HG03097 (cell line): ENCODE results near the gene PUM2.

Source experiments
- ATAC-seq: cut with Tn5 transposase; IDR thresholded peaks from one replicate; pipeline ENCODE4 v1.9.1; 2021; ENCODE audit not compliant: unreplicated experiment, low FRiP score

The PUM2 gene

DNA sequence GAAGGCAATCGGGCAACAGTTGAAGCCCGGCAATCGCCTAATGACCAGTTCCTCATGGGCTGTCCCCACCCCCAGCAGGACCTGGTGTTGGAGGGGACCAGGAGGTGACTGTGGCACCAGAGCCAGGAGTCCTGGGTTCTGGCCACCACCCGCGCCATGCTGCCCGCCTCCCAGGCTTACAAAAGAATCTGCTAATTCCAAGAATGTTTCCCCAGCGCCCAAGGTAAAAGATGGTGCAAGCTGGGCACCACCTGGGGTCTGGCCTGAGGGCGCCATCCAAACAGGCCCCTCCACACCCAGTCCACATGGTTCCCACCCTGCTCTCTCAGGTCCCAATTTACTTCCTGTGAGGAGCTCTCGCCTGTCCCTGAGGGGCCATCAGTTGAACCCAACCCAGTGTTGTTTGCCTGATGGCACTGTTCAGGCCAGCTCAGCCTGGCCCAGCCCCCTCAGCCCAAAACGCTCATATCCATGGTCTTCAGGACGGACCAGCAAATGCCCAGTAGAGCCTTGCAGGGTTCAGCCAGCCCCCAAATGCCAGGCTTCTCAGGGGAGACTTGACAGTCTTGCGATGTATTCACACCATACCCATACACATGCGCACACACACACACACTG, 130.8 kb downstream of the PUM2 start:
- ATAC-seq = no peak

- no peak for ATAC-seq
Measured at GRCh38 chr2:20218331-20219320, 132.0 kb downstream of the PUM2 start.

- no peak for ATAC-seq
Measured at GRCh38 chr2:20217041-20217970, 133.3 kb downstream of the PUM2 start.

- no peak for ATAC-seq
Measured at GRCh38 chr2:20216130-20217025, 134.3 kb downstream of the PUM2 start.

GRCh38 chr2:20215183-20216040, 135.2 kb downstream of the PUM2 start:
- ATAC-seq = no peak

DNA sequence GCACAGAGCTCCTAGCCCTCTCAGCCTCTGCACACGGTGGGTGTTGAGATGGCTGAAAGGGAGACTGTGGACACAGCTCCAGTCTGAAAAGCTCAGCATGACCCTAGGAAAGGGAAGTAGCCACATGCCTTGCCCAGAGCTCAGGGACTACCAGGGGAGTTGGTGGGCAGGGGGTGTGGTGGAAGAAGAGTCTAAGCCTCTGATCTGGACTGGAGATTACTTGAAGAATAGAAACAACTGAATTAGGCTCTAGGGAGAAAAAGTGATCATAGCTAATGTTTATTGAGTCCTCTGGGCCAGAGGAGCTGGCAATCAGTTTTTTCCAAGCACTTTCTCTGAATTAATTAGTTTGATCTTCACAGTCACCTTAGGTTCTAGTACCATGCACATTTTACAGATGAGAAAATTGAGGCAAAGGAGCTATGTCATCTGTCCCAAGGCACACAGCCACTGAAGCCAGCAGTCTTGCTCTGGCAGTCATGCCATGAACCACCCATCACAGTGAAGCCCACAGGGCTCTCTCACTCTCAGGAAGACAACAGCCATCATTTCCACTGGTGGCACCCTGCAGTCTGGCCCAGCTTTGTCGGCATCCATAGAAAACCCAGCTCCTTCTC, 136.0 kb downstream of the PUM2 start:
- ATAC-seq = no peak

DNA sequence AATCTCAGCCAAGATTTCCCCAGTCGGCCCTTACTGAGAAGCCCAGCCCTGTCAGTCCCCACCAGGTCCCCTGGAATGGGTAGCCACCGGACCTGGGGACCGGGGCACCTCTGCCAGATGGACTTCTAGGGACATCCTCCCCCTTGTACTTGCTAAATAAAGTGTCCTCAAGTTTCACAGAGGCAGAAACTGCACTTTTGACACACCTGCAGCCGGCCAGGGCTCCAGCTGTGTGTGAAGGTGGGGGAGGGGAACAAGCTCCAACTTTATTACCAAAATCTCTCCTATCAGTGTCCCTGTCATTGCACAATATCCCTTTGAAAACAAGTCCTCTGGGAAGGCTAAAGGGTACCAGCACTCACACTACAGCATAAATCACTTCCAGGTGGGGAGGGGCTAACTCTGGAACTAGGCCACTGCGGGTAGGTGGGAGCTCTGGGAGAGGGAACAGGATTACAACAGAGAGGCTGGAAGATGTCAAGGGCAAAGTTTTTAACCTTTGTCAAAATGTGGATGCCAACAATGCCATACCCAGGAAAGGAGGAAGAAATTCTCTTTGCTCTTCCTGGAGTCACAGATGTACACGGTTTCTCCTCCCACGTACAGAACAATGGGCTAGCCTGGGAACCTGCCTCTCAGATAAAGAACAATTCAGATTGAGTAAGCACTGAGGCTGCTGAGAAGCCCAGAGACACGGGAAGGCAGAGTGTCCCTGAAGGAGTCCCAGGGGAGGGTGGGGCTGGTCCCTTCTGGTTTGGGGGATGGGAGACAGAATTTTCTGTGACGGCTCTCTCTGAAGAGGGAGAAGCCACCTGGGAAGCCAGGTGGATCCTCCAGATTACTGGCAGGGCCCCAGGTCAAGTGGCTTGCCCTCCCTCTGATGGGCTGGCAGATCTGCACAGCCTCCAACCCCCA, 136.7 kb downstream of the PUM2 start:
- no peak for ATAC-seq

- no peak for ATAC-seq
Measured at GRCh38 chr2:20212871-20213503, 137.7 kb downstream of the PUM2 start.

DNA sequence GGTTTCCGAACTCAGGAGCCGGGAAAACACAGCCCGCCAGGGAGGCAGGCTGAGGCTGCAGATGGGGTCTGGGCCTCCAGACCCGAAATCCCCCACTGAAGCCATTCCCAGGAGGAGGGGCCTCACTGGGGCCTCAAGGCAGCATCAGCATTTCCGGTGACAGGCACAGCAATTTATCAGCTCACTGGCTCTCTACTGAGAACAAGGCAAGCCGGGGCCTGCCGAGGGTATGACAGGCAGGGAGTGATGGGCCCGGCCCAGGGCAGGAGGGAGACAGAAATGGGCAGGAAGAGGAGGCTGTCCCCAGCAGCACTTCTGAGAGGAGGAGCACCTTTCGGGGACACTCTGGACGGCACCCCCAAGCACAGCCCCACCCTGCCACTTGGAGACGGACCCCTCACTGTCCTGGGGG, 138.2 kb downstream of the PUM2 start:
- ATAC-seq = no peak

DNA sequence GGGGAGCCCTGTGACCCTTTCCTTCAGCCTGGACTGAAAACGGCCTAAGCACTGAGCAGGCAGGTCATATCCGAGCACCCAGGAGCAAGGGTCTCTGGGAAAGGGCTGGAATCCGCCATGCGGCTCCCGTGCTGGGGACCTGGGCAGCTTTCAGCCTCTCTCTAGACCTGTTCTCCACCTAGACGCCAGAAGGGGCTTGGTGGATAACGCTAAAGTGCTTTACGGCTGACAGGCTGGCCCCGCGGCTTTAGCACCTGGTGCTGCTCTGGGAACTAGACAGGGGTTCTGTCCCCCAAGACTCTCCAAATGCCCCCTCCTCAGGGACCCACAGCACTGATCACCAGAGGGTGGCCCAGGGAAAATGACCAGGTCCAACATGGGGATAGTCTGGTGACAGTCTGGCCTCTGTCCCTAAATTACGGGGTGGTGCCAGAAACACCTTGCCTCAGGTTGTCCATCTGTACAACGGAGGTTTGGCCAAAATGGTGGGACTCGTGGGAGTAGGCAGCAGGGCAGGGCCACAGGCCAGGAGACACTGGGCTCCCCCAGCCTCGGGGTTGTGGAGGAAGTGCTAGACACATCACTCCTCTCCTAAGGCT, 138.7 kb downstream of the PUM2 start:
- no peak for ATAC-seq

GRCh38 chr2:20211420-20211819, 139.2 kb downstream of the PUM2 start:
- no peak for ATAC-seq

GRCh38 chr2:20210462-20210861, 140.2 kb downstream of the PUM2 start:
- no peak for ATAC-seq

GRCh38 chr2:20209373-20210109, 141.1 kb downstream of the PUM2 start:
- no peak for ATAC-seq

DNA sequence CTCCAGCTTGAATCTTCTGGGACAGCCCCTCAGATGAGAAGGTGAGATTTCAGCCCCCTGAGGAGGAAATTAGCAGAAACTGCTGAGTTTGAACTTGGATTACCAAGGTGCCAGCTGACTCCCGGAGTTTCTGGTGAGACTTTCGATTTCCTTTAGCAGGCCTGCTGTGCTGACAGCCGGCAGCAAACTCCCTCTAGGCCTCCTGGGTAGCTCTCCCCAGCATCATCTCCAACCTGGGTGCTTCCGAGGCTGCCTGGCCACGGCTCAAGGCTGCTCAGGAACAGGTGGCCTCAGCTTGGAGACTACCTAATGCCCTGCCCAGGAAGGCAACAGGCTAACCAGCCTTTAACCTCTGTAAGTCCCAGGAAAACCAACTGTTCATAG, 142.2 kb downstream of the PUM2 start:
- no peak for ATAC-seq

- no peak for ATAC-seq
Measured at GRCh38 chr2:20207051-20207450, 143.6 kb downstream of the PUM2 start.

DNA sequence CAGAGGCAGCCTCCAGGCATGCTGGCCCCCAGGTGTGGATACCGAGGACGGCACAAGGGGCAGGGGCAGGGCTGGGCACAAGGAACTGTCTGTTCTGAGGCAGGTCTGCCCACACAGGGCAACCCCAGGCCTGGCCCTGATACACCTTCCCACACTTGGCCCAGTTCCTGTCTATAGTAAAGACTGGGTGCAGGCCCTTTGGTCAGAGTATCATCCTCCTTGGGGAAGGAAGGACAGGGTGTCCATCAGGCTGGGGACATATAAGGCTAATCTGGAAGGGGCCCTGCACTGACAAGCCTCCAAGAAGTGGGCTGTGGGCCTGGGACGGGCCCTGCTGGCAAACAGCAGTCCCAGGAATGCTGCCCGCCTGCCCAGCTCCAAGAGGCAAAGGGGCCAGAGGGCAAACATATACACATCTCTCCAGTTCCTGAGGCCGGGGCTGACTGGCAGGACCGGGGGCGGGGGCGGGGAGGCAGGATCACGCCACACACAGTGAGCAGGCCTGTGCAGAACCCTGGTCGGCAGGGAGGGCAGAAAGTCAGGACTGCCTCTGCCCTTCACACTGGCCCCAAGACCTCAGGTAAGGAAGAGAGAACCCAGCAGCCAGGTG, 144.6 kb downstream of the PUM2 start:
- ATAC-seq = no peak
